Measurements from ENCODE around the gene TBC1D1. TPM values are rescaled to one million over a fixed set of nuclear protein-coding genes. Genes with fewer than 3 reads are reported as not detected.

The TBC1D1 gene
- total RNA-seq, 1 donor from 2014 or later = 133 TPM

DNA sequence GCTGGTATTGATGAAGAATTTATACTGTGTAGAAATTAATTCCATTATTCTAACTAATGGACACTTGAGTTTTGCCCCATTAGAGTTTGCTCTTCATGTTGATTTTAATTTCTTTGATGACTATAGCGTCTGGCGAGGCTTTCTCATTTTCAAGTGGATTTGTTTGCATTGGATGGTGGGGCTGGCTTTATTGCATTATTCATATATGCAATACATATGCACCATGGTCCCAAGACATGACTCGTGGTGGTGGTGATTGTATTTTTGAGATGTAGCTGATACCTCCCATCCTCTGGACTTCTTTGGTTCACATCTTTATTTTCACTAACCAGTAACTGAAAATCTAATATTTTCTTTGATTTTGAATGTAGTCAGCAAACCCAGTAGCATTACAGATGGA, 109.1 kb downstream of the TBC1D1 start:
- Histone ChIP-seq H3K36me3 (ENCODE audit: control insufficient read depth, insufficient read depth, low read length) (no peaks in the 10 kb centered on the region), H3K4me3 (ENCODE audit: low read depth, low read length) (no peak overlapping the region), H3K27me3 (ENCODE audit: control insufficient read depth, insufficient read depth, low read length) (no peaks in the 10 kb centered on the region)
- TF ChIP-seq, protein P1, sequence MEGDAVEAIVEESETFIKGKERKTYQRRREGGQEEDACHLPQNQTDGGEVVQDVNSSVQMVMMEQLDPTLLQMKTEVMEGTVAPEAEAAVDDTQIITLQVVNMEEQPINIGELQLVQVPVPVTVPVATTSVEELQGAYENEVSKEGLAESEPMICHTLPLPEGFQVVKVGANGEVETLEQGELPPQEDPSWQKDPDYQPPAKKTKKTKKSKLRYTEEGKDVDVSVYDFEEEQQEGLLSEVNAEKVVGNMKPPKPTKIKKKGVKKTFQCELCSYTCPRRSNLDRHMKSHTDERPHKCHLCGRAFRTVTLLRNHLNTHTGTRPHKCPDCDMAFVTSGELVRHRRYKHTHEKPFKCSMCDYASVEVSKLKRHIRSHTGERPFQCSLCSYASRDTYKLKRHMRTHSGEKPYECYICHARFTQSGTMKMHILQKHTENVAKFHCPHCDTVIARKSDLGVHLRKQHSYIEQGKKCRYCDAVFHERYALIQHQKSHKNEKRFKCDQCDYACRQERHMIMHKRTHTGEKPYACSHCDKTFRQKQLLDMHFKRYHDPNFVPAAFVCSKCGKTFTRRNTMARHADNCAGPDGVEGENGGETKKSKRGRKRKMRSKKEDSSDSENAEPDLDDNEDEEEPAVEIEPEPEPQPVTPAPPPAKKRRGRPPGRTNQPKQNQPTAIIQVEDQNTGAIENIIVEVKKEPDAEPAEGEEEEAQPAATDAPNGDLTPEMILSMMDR (IDR thresholded peaks at IDR 0.05; ENCODE audit: insufficient read depth, low read length, poor library complexity, severe bottlenecking) = no peak
- DNase-seq (ENCODE audit: low read depth) = no peak

DNA sequence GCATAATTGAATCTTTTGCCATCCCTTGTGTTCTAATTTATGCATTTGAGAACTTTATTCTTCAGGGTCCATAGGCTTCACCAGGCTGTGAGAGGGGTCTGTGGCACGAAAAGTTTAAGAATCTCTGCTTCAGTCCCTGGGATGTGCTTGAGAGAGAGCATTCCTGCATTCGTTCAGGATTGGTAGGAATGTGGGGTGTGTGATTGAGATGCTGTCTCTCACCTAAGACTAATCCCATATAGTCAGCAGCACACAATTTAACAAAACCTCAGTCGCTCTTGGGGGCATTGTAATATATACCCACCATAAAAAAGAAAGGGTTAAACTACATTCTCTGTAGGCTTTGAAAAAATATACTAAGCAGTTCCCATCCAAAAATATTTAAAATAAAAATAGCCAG, 111.0 kb downstream of the TBC1D1 start:
- Histone ChIP-seq H3K36me3 (ENCODE audit: control insufficient read depth, insufficient read depth, low read length) (no peaks in the 10 kb centered on the region), H3K27me3 (ENCODE audit: control insufficient read depth, insufficient read depth, low read length) (no peaks in the 10 kb centered on the region), H3K4me3 (ENCODE audit: low read depth, low read length) (no peak overlapping the region)
- no peak for DNase-seq (ENCODE audit: low read depth)
- TF ChIP-seq, protein P1 (IDR thresholded peaks at IDR 0.05; ENCODE audit: insufficient read depth, low read length, poor library complexity, severe bottlenecking) = no peak

DNA sequence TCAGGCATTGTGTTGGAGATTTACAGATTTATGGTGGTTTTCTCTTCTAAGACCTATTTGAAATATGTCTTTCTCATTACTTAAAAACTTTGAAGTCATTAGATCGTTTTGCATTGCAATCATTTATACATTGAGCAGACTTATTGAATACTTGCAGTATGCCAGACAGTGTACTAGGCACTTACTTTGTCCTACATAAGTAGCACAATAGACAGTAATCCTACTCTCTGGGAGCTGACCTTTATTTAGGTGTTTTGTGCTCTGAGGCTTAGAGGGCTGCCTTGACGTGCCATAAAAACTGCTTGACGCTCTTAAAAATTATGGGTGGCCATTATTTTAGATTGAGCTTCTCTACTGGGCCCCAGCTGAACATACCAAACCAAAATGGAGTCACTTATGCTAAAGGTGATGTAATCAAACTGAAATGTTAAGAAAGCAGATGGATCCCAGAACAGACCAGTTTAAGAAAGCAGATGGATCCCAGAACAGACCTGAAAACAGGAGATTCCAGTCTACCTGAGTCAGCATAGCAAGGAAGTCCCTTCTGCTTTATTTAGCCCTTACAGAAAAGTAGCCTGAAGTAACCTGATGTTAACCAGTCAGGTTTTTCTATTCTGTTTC, 111.7 kb downstream of the TBC1D1 start:
- DNase-seq (ENCODE audit: low read depth) = peak; percentile 54
- no peak overlapping the region for H3K4me3 ChIP-seq (ENCODE audit: low read depth, low read length)
- H3K36me3 ChIP-seq (ENCODE audit: control insufficient read depth, insufficient read depth, low read length) = no peaks in the 10 kb centered on the region
- H3K27me3 ChIP-seq (ENCODE audit: control insufficient read depth, insufficient read depth, low read length) = no peaks in the 10 kb centered on the region
- TF ChIP-seq, protein P1 (IDR thresholded peaks at IDR 0.05; ENCODE audit: insufficient read depth, low read length, poor library complexity, severe bottlenecking) = no peak

DNA sequence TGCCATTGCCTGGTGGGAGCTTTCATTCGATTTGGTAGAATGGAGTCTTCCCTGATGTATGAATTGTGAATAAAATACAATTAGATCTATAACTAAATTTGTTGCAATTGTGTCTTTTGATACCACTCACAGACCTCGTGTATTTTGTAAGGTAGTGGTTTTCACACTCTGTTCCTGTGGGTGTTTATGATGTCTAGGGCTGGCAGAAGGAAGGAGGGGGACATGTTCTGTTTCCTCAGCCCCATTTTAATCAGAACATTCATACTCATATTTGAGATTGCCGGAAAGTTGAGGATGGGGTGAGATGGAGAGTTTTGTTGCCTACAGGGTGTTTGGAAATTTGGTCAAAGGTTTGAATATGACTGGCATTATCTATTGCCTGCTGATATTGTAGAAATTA, 112.2 kb downstream of the TBC1D1 start:
- H3K27me3 ChIP-seq (ENCODE audit: control insufficient read depth, insufficient read depth, low read length) = no peaks in the 10 kb centered on the region
- TF ChIP-seq, protein P1 (IDR thresholded peaks at IDR 0.05; ENCODE audit: insufficient read depth, low read length, poor library complexity, severe bottlenecking) = no peak
- no peak for DNase-seq (ENCODE audit: low read depth)
- no peaks in the 10 kb centered on the region for H3K36me3 ChIP-seq (ENCODE audit: control insufficient read depth, insufficient read depth, low read length)
- no peak overlapping the region for H3K4me3 ChIP-seq (ENCODE audit: low read depth, low read length)

DNA sequence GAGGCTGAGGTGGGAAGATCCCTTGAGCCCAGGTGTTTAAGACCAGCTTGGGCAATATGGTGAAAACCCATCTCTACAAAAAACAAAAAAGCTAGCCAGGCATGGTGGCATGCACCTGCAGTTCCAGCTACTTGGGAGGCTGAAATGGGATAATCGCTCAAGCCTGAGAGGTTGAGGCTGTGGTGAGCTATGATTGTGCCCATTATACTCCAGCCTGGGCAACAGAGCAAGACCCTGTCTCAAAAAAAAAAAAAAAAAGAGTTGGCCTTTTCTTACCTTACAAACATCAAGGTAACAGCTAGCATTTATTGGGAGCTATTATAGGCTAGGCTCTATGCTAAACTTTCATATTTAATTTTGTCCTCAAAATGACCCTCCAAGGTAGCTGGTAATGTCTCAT, 112.7 kb downstream of the TBC1D1 start:
- no peak for DNase-seq (ENCODE audit: low read depth)
- Histone ChIP-seq H3K4me3 (ENCODE audit: low read depth, low read length) (no peak overlapping the region), H3K27me3 (ENCODE audit: control insufficient read depth, insufficient read depth, low read length) (no peaks in the 10 kb centered on the region), H3K36me3 (ENCODE audit: control insufficient read depth, insufficient read depth, low read length) (no peaks in the 10 kb centered on the region)
- TF ChIP-seq, protein P1 (IDR thresholded peaks at IDR 0.05; ENCODE audit: insufficient read depth, low read length, poor library complexity, severe bottlenecking) = no peak

DNA sequence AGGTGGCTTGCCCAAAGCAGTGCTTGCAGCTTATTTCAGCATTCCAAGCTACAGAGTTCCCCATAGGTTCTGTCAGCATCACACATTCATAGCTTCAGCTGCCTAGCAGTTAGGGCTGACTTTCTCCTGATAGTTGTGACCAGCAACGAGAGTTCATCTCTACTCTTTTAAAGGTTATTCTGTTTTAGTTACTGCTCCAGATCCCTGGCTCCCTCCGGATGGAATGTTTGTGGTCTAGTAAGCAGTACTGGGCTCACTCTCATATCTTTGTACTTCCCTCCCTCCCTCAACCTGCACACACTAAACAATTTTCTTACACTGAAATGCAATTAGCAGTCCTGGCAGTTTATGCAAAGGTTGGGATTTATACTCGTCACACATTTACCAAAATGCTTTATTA, 113.2 kb downstream of the TBC1D1 start:
- TF ChIP-seq, protein P1 (IDR thresholded peaks at IDR 0.05; ENCODE audit: insufficient read depth, low read length, poor library complexity, severe bottlenecking) = no peak
- DNase-seq (ENCODE audit: low read depth) = peak; percentile 25

More for the DNA sequence above, 113.2 kb downstream of the TBC1D1 start:
- Histone ChIP-seq H3K4me3 (ENCODE audit: low read depth, low read length) (no peak overlapping the region), H3K36me3 (ENCODE audit: control insufficient read depth, insufficient read depth, low read length) (no peaks in the 10 kb centered on the region), H3K27me3 (ENCODE audit: control insufficient read depth, insufficient read depth, low read length) (no peaks in the 10 kb centered on the region)
